Retinal pigment epithelial cell (primary cell): ENCODE data around the gene IL12B.

Experiments
- DNase-seq: peaks from one replicate; pipeline ENCODE4 v3.0.0-alpha.2; 2010; ENCODE audit warnings: low read depth
- H3K4me3 ChIP-seq: 2 replicates; pipeline ENCODE4 v1.5.1; 2011; ENCODE audit warnings: mild to moderate bottlenecking, low read length, control low read depth, moderate library complexity
- TF ChIP-seq, protein P1 (sequence below): conservative IDR thresholded peaks from 2 replicates; pipeline ENCODE4 v1.5.1; 2011; ENCODE audit warnings: low read depth, low read length, control low read depth, inconsistent platforms

IL12B gene

DNA sequence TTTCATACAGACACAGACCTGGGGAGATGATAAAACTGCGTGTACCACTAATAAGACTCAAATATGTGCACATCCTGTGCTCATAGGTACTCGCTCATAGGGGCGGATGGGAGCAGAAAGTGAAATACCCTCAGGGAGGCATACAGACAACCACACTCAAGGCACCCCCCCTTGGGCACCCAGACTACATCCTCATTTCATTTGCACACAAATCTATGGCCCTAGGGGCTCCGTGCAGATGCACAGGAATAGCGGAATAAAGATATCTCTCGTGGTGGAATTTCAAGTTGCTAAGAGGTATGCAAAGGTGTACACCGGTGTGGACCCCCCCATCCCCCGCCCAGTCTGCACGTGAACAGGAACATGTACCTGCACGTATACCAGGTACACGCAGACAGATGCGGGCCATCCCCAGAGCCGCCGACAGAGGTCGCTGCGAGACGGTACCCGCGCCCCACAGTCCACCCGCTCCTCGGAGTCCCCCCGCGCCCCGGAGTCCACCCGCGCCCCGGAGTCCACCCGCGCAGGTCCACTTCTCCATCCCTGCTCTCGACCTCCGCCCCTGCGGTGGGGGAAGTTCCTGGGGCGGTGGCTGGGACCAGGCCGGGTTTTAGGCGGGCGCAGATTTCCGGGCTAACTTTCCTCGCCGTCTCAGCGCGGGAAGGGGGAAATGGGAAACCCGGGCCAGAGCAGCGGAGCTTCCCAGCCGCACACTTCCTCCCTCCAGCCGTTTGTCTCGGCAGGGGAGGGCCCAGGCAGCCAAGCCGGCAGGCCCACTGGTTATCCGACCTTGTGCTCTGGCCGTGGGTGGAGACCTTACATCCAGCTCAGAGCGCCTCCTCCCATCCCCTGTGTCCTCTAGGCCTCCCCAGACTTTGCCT, 1.0 kb upstream of the IL12B start:
- DNase-seq: no peak
- TF ChIP-seq, protein P1, sequence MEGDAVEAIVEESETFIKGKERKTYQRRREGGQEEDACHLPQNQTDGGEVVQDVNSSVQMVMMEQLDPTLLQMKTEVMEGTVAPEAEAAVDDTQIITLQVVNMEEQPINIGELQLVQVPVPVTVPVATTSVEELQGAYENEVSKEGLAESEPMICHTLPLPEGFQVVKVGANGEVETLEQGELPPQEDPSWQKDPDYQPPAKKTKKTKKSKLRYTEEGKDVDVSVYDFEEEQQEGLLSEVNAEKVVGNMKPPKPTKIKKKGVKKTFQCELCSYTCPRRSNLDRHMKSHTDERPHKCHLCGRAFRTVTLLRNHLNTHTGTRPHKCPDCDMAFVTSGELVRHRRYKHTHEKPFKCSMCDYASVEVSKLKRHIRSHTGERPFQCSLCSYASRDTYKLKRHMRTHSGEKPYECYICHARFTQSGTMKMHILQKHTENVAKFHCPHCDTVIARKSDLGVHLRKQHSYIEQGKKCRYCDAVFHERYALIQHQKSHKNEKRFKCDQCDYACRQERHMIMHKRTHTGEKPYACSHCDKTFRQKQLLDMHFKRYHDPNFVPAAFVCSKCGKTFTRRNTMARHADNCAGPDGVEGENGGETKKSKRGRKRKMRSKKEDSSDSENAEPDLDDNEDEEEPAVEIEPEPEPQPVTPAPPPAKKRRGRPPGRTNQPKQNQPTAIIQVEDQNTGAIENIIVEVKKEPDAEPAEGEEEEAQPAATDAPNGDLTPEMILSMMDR: peak; percentile 79
- H3K4me3 ChIP-seq: peak overlapping the region; percentile 51

DNA sequence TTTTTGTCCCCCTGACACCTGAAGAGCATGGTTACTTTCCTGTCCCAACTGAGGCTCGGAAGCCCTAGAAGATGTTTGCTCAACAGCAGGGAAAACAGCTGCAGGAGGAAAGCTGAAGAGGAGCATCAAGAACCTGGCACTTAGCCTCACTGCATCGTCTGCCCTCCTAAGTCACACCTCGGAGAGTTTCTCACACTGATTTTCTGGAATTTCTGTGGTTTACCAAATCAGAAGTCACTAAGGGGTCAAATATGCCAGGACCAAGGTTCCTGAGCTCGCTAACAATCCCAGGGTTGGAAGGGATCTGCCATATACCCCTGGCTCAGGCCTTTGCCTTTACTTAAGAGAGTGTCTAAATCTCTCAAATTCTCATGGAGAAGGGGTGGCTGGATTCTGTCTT, 5.3 kb downstream of the IL12B start:
- TF ChIP-seq, protein P1: no peak
- H3K4me3 ChIP-seq: no peak overlapping the region
- no peak for DNase-seq

DNA sequence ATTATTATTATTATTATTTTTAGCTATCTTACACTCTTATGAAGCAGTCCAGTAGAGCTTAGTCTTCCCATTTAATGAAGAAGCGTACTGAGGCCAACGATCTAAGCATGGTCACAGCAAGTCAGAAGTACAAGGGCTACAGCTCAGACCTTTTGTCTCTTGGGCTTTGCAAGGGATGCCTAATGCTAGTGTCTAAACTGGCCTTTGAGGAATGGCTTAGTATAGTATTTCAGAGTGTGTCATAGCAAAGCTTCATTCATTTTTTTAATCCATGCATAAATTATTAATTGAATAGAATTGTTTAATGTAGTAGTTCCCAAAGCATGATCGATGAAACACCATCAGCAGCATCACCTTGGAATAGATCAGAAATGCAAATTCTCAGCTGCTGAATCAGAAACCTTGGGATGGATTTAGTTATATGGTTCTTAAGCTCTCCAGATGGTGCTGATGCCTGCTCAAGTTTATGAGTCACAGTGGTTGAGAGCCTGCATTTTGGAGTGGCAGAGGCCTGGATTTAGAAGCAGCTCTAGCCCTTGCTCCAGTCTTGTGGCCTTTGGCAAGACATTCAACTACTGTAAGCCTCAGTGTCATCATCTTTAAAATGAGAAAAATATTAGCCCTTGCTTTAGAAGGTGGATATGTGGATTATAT, 6.1 kb downstream of the IL12B start:
- H3K4me3 ChIP-seq: no peak overlapping the region
- TF ChIP-seq, protein P1: no peak
- peak; percentile 68 for DNase-seq

DNA sequence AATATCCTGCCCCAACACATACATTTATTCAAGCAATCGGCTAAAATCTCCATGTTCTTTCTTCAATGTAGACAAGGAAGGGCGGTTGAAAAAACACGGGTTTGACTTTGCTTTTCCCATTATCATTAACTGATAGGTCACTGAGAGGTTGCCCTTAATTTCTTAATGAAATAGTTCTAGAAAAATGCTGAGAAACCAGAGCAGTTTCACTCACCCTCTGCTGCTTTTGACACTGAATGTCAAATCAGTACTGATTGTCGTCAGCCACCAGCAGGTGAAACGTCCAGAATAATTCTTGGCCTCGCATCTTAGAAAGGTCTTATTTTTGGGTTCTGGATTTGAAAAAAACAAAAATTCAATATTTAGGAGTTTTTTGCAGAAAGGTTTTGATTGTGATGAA, 8.1 kb downstream of the IL12B start:
- DNase-seq: no peak
- no peak overlapping the region for H3K4me3 ChIP-seq

DNA sequence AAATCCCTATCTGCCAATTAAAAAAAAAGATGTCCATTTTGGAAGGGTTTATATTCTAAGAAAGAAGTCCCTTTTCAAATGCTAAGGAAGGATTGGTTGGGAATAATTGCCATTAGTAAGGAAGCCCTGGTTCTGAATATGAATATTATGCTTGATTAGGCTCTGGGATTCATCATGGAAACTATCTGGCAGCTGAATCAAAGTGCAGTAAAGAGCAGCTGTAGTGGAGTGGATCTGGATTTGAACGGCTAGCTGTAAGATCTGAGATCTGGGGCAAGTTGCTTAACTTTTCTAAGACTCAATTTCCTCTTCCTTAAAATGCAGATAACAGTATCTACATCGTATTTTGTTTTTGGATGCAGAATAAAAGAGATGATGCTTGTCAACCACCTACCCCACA, 10.5 kb downstream of the IL12B start:
- TF ChIP-seq, protein P1: no peak

More for the DNA sequence above, 8.1 kb downstream of the IL12B start:
- TF ChIP-seq, protein P1: no peak

DNA sequence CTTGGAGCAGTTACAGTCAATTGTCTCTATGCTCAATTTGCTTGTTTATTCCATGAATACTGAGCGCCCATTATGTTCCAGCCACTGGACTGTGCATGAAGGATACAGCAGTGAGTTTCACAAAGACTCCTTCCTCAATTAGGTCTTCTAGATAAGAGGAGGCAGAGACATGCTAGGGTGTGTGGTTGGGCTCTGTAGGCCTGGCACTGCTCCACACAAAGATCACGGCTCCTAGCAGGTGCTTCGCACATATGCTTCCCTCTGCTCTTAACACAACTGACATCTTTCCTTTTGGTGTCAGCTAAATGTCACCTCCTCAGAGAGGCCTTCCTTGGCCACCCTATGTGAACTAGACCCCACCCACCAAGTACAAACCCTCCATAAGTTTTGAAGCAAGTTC, 10.9 kb downstream of the IL12B start:
- DNase-seq: no peak
- TF ChIP-seq, protein P1: no peak
- no peak overlapping the region for H3K4me3 ChIP-seq

More for the DNA sequence above, 10.5 kb downstream of the IL12B start:
- no peak overlapping the region for H3K4me3 ChIP-seq
- no peak for DNase-seq
